GM23338 (cell line): Measurements from ENCODE around the gene OLAH. TPM values are rescaled to one million over a fixed set of nuclear protein-coding genes. Genes with fewer than 3 reads are reported as not detected.

Experiments
- ATAC-seq: fragments of 200-7000 bp; cut with Tn5 transposase; 3 replicates; pipeline ENCODE4 v1.9.1; 2020
- DNase-seq: peaks from one replicate; pipeline ENCODE4 v3.0.0-alpha.2; 2015; ENCODE audit warnings: low spot score
- H2AFZ ChIP-seq: fragments of 200-600 bp; sonication (generic); 2 replicates; pipeline ENCODE4 v1.8.0; 2016; ENCODE audit warnings: antibody characterized with exemption, mild to moderate bottlenecking, moderate library complexity
- H3F3A ChIP-seq: fragments of 200-600 bp; sonication (generic); replicated peaks from 2 replicates; pipeline ENCODE4 v1.8.0; 2017; ENCODE audit warnings: antibody characterized with exemption, mixed run types, low read depth
- H3K27ac ChIP-seq: fragments of 200-600 bp; sonication (generic); 2 replicates; pipeline ENCODE4 v1.6.1; 2016; ENCODE audit warnings: low read depth
- H3K27me3 ChIP-seq: fragments of 200-600 bp; sonication (generic); 2 replicates; pipeline ENCODE4 v1.8.0; 2016; ENCODE audit warnings: mild to moderate bottlenecking, mixed run types, moderate library complexity; ENCODE audit not compliant: insufficient read depth
- H3K36me3 ChIP-seq: fragments of 200-600 bp; sonication (generic); 2 replicates; pipeline ENCODE4 v1.8.0; 2016; ENCODE audit warnings: mild to moderate bottlenecking; ENCODE audit not compliant: insufficient read depth
- H3K4me1 ChIP-seq: fragments of 200-600 bp; sonication (generic); 2 replicates; pipeline ENCODE4 v1.8.0; 2016; ENCODE audit warnings: mild to moderate bottlenecking, moderate library complexity; ENCODE audit not compliant: insufficient read depth
- H3K4me2 ChIP-seq: fragments of 200-600 bp; sonication (generic); 2 replicates; pipeline ENCODE4 v1.7.1; 2017; ENCODE audit warnings: mixed run types
- H3K4me3 ChIP-seq: fragments of 200-600 bp; sonication (generic); 2 replicates; pipeline ENCODE4 v1.6.1; 2016; ENCODE audit warnings: mixed run types
- H3K79me2 ChIP-seq: fragments of 200-600 bp; sonication (generic); replicated peaks from 2 replicates; pipeline ENCODE4 v1.8.0; 2017; ENCODE audit warnings: mild to moderate bottlenecking; ENCODE audit not compliant: insufficient read depth
- H3K9me2 ChIP-seq: fragments of 200-600 bp; sonication (generic); 2 replicates; pipeline ENCODE4 v1.8.0; 2017; ENCODE audit not compliant: insufficient read depth
- H4K20me1 ChIP-seq: fragments of 200-600 bp; sonication (generic); replicated peaks from 2 replicates; pipeline ENCODE4 v1.8.0; 2017; ENCODE audit warnings: mild to moderate bottlenecking; ENCODE audit not compliant: insufficient read depth
- H3K27ac Mint-ChIP-seq: 2 replicates; pipeline ENCODE4 v1.8.0; 2020; ENCODE audit warnings: inconsistent platforms, mild to moderate bottlenecking, moderate library complexity, mixed read lengths
- H3K27me3 Mint-ChIP-seq: 3 replicates; pipeline ENCODE4 v1.8.0; 2022; ENCODE audit warnings: low read depth, mild to moderate bottlenecking, moderate library complexity, mixed read lengths, inconsistent platforms; ENCODE audit not compliant: insufficient read depth, poor library complexity
- H3K36me3 Mint-ChIP-seq: 3 replicates; pipeline ENCODE4 v1.8.0; 2021; ENCODE audit warnings: low read depth, mild to moderate bottlenecking, inconsistent platforms, moderate library complexity, mixed read lengths
- H3K4me1 Mint-ChIP-seq: 3 replicates; pipeline ENCODE4 v1.8.0; 2020; ENCODE audit warnings: mild to moderate bottlenecking, inconsistent platforms, mixed read lengths
- H3K4me3 Mint-ChIP-seq: 3 replicates; pipeline ENCODE4 v1.8.0; 2021; ENCODE audit warnings: moderate library complexity, mild to moderate bottlenecking, inconsistent platforms, mixed read lengths
- H3K9me3 Mint-ChIP-seq: 3 replicates; pipeline ENCODE4 v1.8.0; 2020; ENCODE audit warnings: moderate library complexity, mild to moderate bottlenecking, inconsistent platforms, mixed read lengths
- CTCF ChIP-seq, 2 experiments: fragments of 200-600 bp in 1 of 2; sonication (generic) in 1 of 2; conservative IDR thresholded peaks; 2 replicates each; pipeline versions ENCODE4 v1.5.1 to v1.6.1; 2016 to 2017; ENCODE audit warnings: antibody characterized with exemption in 2 of 2, low read depth in 2 of 2, mild to moderate bottlenecking in 2 of 2, moderate library complexity in 1 of 2
- POLR2AphosphoS5 ChIP-seq: IDR thresholded peaks from 2 replicates; pipeline ENCODE4 v1.6.1; 2016; ENCODE audit warnings: antibody characterized with exemption, low read depth
- REST ChIP-seq: IDR thresholded peaks from one replicate; pipeline ENCODE4 v1.6.1; 2018; ENCODE audit warnings: antibody characterized with exemption; ENCODE audit not compliant: unreplicated experiment
- STAT1 ChIP-seq: IDR thresholded peaks from one replicate; pipeline ENCODE4 v1.6.1; 2016; ENCODE audit warnings: antibody characterized with exemption; ENCODE audit not compliant: unreplicated experiment
- polyA plus RNA-seq: library from polyadenylated mRNA; unstranded; fragments of >200 nt; fragmentation: Nextera tagmentation; extraction: Ambion mirVana; gene quantifications from 2 replicates; pipeline ENCODE4 v1.2.1, GENCODE V29; 2016
- total RNA-seq: library from RNA; depleted of rRNA; stranded (reverse); fragments of >200 nt; shearing (Covaris generic); gene quantifications from 2 replicates; pipeline ENCODE4 v1.2.3, GENCODE V29; 2014

The OLAH gene
- total and polyA plus RNA-seq, 2 experiments from 2014 or later: not detected

- ATAC-seq (peak; percentile 99), DNase-seq (peak; percentile 88)
- Histone ChIP-seq H3K27me3 (no peaks in the 10 kb centered on the region), H3K4me2 (no peak overlapping the region), H3K9me2 (no peaks in the 10 kb centered on the region), H4K20me1 (peaks cover 11% of the 10 kb centered on the region), H3F3A (no peaks in the 10 kb centered on the region), H3K4me1 (no peaks in the 10 kb centered on the region), H3K79me2 (peaks cover 14% of the 10 kb centered on the region; the same call in 1 of the 2 replicates), H2AFZ (no peak overlapping the region), H3K4me3 (no peak overlapping the region), H3K27ac (no peak overlapping the region), H3K36me3 (peaks cover 29% of the 10 kb centered on the region; the same call in 1 of the 2 replicates)
- Mint-ChIP-seq H3K9me3 (no peaks in the 10 kb centered on the region), H3K36me3 (peaks cover 47% of the 10 kb centered on the region), H3K4me3 (no peak overlapping the region), H3K4me1 (no peaks in the 10 kb centered on the region), H3K27me3 (no peaks in the 10 kb centered on the region), H3K27ac (no peak overlapping the region)
- TF ChIP-seq CTCF (conservative IDR thresholded peaks at IDR 0.05; ENCODE audit: low read depth in 2 of 2): peak; percentile 93 to 97
- no peak for TF ChIP-seq POLR2AphosphoS5
Measured at GRCh38 chr10:15106352-15107013, 62.7 kb downstream of the OLAH start.

- H3K4me2 ChIP-seq: no peak overlapping the region
- H3F3A ChIP-seq: no peaks in the 10 kb centered on the region
- ATAC-seq: peak; percentile 86
- no peaks in the 10 kb centered on the region for H3K27me3 ChIP-seq
- Mint-ChIP-seq H3K27me3 (no peaks in the 10 kb centered on the region), H3K4me3 (no peak overlapping the region), H3K9me3 (no peaks in the 10 kb centered on the region), H3K4me1 (no peaks in the 10 kb centered on the region), H3K27ac (no peak overlapping the region; the same call in 1 of the 2 replicates), H3K36me3 (peaks cover 18% of the 10 kb centered on the region; the same call in 2 of the 3 replicates)
- H3K9me2 ChIP-seq: no peaks in the 10 kb centered on the region
- H3K4me1 ChIP-seq: no peaks in the 10 kb centered on the region
- no peak overlapping the region for H3K27ac ChIP-seq
- H2AFZ ChIP-seq: no peak overlapping the region
- TF ChIP-seq STAT1: no peak
- TF ChIP-seq REST: no peak
- peak; percentile 20 to 31 for TF ChIP-seq CTCF (conservative IDR thresholded peaks at IDR 0.05; ENCODE audit: low read depth in 2 of 2)
- H4K20me1 ChIP-seq: no peaks in the 10 kb centered on the region; the same call in 1 of the 2 replicates
- H3K36me3 ChIP-seq: no peaks in the 10 kb centered on the region
- peak; percentile 75 for DNase-seq
- H3K79me2 ChIP-seq: no peaks in the 10 kb centered on the region
- H3K4me3 ChIP-seq: no peak overlapping the region
Measured at GRCh38 chr10:15112657-15113056, 68.9 kb downstream of the OLAH start.
